Activated CD8-positive, alpha-beta T cell treated with anti-CD3 and anti-CD28 coated beads, Interleukin-2, amount 10 ng/mL, durations not matched to agents 7 days and 5 days (primary cell): ENCODE data around the gene LANCL3. TPM values are rescaled to one million over a fixed set of nuclear protein-coding genes. Genes with fewer than 3 reads are reported as not detected.
"Not testable (repeated sequence)": the region's sequence is repeated elsewhere in the genome, so short reads cannot be mapped to it uniquely, and the experiment has no call there.

Experiments
- ATAC-seq: fragments of 150-1000 bp; cut with Tn5 transposase; one replicate; pipeline ENCODE4 v1.10.0; 2021; ENCODE audit warnings: moderate library complexity
- CTCF ChIA-PET: fragments of 350-600 bp; sonication (Branson Sonifier 250); formaldehyde crosslinking; loops from one replicate; lab custom pipeline; 2021; ENCODE audit warnings: antibody characterized with exemption; lab: Charles Lee
- POLR2A ChIA-PET: fragments of 350-600 bp; sonication (Branson Sonifier 250); formaldehyde crosslinking; loops from one replicate; lab custom pipeline; 2021; ENCODE audit warnings: antibody characterized with exemption; lab: Charles Lee
- DNase-seq: peaks from one replicate; pipeline ENCODE4 v3.0.0-alpha.2; 2020
- H3K27ac Mint-ChIP-seq: one replicate; pipeline ENCODE4 v1.8.0; 2021; ENCODE audit warnings: mild to moderate bottlenecking, mixed read lengths
- H3K27me3 Mint-ChIP-seq: one replicate; pipeline ENCODE4 v1.8.0; 2021; ENCODE audit warnings: low read depth, mixed read lengths
- H3K36me3 Mint-ChIP-seq: one replicate; pipeline ENCODE4 v1.8.0; 2021; ENCODE audit warnings: low read depth, mixed read lengths
- H3K4me1 Mint-ChIP-seq: one replicate; pipeline ENCODE4 v1.8.0; 2021; ENCODE audit warnings: low read depth, mixed read lengths
- H3K4me3 Mint-ChIP-seq: one replicate; pipeline ENCODE4 v1.8.0; 2021; ENCODE audit warnings: mild to moderate bottlenecking, mixed read lengths
- H3K9me3 Mint-ChIP-seq: one replicate; pipeline ENCODE4 v1.8.0; 2022; ENCODE audit warnings: mixed read lengths; ENCODE audit not compliant: insufficient read depth
- total RNA-seq, 2 experiments: library from RNA; stranded (reverse); gene quantifications; one replicate each; pipeline ENCODE4 v1.2.3, GENCODE V29; 2021

LANCL3 gene
- total RNA-seq, result under 1 TPM; 0.23 to 0.29 TPM

DNA sequence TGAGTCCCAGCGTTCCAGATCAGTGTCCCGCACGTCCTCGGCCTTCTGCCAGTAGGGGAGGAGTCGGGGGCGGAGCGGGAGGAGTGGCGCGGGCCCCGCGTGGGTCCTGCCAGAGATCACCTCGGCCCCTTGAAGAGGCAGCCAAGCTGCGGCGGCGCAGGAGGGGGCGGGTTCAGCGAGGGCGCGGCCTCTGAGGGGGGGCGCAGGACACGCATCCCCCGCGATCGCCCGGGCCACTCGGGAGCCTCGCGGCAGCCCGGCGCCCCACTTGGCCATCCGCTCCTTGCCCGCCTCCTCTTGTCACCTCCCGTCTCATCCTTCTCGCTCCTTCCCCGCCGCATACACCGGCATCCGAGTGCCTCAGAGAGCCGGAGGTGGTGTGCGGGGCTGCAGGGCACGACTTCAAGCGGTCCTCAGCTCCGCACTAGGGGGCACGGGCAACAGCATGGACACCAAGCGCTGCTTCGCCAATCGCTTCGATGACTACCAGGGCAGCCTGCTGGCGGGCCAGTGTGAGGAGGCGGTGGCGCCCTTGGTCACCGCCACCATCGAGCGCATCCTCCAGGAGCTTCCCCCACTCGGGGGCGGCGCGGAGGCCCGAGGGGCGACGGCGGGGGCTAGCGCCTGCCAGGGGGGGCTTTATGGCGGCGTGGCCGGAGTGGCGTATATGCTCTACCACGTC lies at the start of gene LANCL3:
LANCL3 (plus strand) TSS at position 236 of the 682 bp plus-strand sequence; CDS start at position 446, 210 bp downstream.
- Mint-ChIP-seq H3K4me3 (peak within 1 kb of the TSS; percentile 56), H3K27ac (peak within 1 kb of the TSS; percentile 15)
- H3K4me1 Mint-ChIP-seq, H3K9me3 Mint-ChIP-seq, POLR2A ChIA-PET, H3K36me3 Mint-ChIP-seq, H3K27me3 Mint-ChIP-seq, CTCF ChIA-PET: not testable (repeated sequence)
- ATAC-seq (peak; percentile 42), DNase-seq (peak; percentile 18)

GRCh38 chrX:37523673-37524072 lies 47.8 kb upstream of the LANCL3 start:
- H3K27ac Mint-ChIP-seq, CTCF ChIA-PET, H3K36me3 Mint-ChIP-seq, H3K9me3 Mint-ChIP-seq, H3K27me3 Mint-ChIP-seq, POLR2A ChIA-PET, H3K4me3 Mint-ChIP-seq, DNase-seq, H3K4me1 Mint-ChIP-seq, ATAC-seq: not testable (repeated sequence)

- H3K36me3 Mint-ChIP-seq, result no peaks in the 10 kb centered on the region
- CTCF ChIA-PET, result no interaction called here
- POLR2A ChIA-PET, result no interaction called here
- no peaks in the 10 kb centered on the region for H3K9me3 Mint-ChIP-seq
- ATAC-seq, result no peak
- no peaks in the 10 kb centered on the region for H3K4me1 Mint-ChIP-seq
- H3K4me3 Mint-ChIP-seq, result no peak overlapping the region
- no peak for DNase-seq
- H3K27ac Mint-ChIP-seq, result no peak overlapping the region
- no peaks in the 10 kb centered on the region for H3K27me3 Mint-ChIP-seq
Measured at GRCh38 chrX:37541991-37542390, 29.5 kb upstream of the LANCL3 start.

GRCh38 chrX:37542791-37543190 lies 28.7 kb upstream of the LANCL3 start:
- Mint-ChIP-seq H3K9me3 (no peaks in the 10 kb centered on the region), H3K4me1 (no peaks in the 10 kb centered on the region), H3K36me3 (no peaks in the 10 kb centered on the region), H3K27ac (no peak overlapping the region), H3K4me3 (no peak overlapping the region), H3K27me3 (no peaks in the 10 kb centered on the region)
- no peak for ATAC-seq
- no peak for DNase-seq
- POLR2A ChIA-PET, result no interaction called here
- CTCF ChIA-PET, result no interaction called here

DNA sequence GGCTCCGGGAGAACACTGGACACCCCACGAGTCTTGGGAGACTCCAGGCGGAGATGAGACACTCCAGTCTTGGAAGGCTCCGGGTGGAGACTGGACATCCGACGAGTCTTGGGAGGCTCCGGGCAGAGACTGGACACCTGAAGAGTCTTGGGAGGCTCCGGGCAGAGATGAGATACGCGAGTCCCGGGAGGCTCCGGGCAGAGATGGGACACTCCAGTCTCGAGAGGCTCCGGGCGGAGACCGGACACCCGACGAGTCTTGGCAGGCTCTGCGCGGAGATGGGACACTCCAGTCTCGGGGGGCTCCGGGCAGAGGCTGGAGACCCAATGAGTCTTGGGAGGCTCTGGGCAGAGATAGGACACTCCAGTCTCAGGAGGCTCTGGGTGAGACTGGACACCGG lies 28.1 kb upstream of the LANCL3 start:
- Mint-ChIP-seq H3K27me3 (no peaks in the 10 kb centered on the region), H3K27ac (no peak overlapping the region), H3K4me1 (no peaks in the 10 kb centered on the region), H3K4me3 (no peak overlapping the region), H3K9me3 (no peaks in the 10 kb centered on the region), H3K36me3 (no peaks in the 10 kb centered on the region)
- POLR2A ChIA-PET, result no interaction called here
- no peak for DNase-seq
- ATAC-seq, result no peak
- CTCF ChIA-PET, result no interaction called here

- H3K36me3 Mint-ChIP-seq, POLR2A ChIA-PET, CTCF ChIA-PET, DNase-seq, H3K27me3 Mint-ChIP-seq, H3K9me3 Mint-ChIP-seq, H3K4me3 Mint-ChIP-seq, H3K4me1 Mint-ChIP-seq, H3K27ac Mint-ChIP-seq, ATAC-seq: not testable (repeated sequence)
Measured at GRCh38 chrX:37544531-37544930, 26.9 kb upstream of the LANCL3 start.

- no peaks in the 10 kb centered on the region for H3K27me3 Mint-ChIP-seq
- POLR2A ChIA-PET, result no interaction called here
- no peaks in the 10 kb centered on the region for H3K36me3 Mint-ChIP-seq
- H3K4me3 Mint-ChIP-seq, result no peak overlapping the region
- ATAC-seq (no peak), DNase-seq (no peak)
- no peaks in the 10 kb centered on the region for H3K4me1 Mint-ChIP-seq
- CTCF ChIA-PET, result no interaction called here
- no peaks in the 10 kb centered on the region for H3K9me3 Mint-ChIP-seq
- H3K27ac Mint-ChIP-seq, result no peak overlapping the region
Measured at GRCh38 chrX:37545066-37545465, 26.4 kb upstream of the LANCL3 start.

GRCh38 chrX:37549619-37550018 lies 21.8 kb upstream of the LANCL3 start:
- H3K36me3 Mint-ChIP-seq, H3K4me1 Mint-ChIP-seq, DNase-seq, H3K27ac Mint-ChIP-seq, ATAC-seq, H3K27me3 Mint-ChIP-seq, CTCF ChIA-PET, H3K9me3 Mint-ChIP-seq, H3K4me3 Mint-ChIP-seq, POLR2A ChIA-PET: not testable (repeated sequence)

GRCh38 chrX:37553476-37553875 lies 18.0 kb upstream of the LANCL3 start:
- H3K4me3 Mint-ChIP-seq, result no peak overlapping the region
- ATAC-seq, result no peak
- CTCF ChIA-PET, result no interaction called here

GRCh38 chrX:37565254-37565653 lies 6.2 kb upstream of the LANCL3 start:
- H3K27me3 Mint-ChIP-seq, H3K36me3 Mint-ChIP-seq, CTCF ChIA-PET, ATAC-seq, POLR2A ChIA-PET, H3K9me3 Mint-ChIP-seq, DNase-seq, H3K4me3 Mint-ChIP-seq, H3K4me1 Mint-ChIP-seq, H3K27ac Mint-ChIP-seq: not testable (repeated sequence)

More at GRCh38 chrX:37553476-37553875, 18.0 kb upstream of the LANCL3 start:
- Mint-ChIP-seq H3K9me3 (no peaks in the 10 kb centered on the region), H3K27ac (no peak overlapping the region), H3K4me1 (no peaks in the 10 kb centered on the region), H3K36me3 (no peaks in the 10 kb centered on the region), H3K27me3 (no peaks in the 10 kb centered on the region)
- DNase-seq, result no peak
- POLR2A ChIA-PET, result no interaction called here

- H3K4me1 Mint-ChIP-seq, H3K36me3 Mint-ChIP-seq, H3K27me3 Mint-ChIP-seq, H3K27ac Mint-ChIP-seq, H3K4me3 Mint-ChIP-seq, POLR2A ChIA-PET, CTCF ChIA-PET, H3K9me3 Mint-ChIP-seq, ATAC-seq, DNase-seq: not testable (repeated sequence)
Measured at GRCh38 chrX:37570349-37570748, 1.1 kb upstream of the LANCL3 start.

GRCh38 chrX:37572108-37572587 lies 687 bp downstream of the LANCL3 start:
- H3K4me3 Mint-ChIP-seq, result peak overlapping the region; percentile 56
- H3K9me3 Mint-ChIP-seq, H3K36me3 Mint-ChIP-seq, H3K27me3 Mint-ChIP-seq, CTCF ChIA-PET, H3K4me1 Mint-ChIP-seq, POLR2A ChIA-PET: not testable (repeated sequence)
- DNase-seq (peak; percentile 25), ATAC-seq (peak; percentile 74)
- H3K27ac Mint-ChIP-seq, result peak overlapping the region; percentile 15

DNA sequence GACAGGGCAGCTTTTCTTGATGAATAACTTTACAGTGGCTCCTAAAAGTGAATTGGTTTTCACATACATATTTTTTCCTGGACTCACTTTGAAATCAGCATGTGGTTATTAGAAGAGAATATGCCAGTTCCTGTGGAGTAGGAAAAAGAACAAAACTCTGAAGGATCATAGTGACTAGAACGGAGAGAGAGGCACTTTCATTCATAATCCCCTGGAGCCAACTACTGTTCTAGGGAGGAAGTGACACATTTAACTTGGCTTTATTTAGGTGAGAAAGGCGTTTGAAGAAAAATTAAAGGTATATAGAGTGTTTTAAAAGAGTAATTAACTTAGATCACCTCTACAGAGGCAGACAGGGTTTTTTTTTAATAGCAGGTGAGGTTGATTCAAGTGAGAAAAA lies 1.7 kb downstream of the LANCL3 start:
- POLR2A ChIA-PET, H3K9me3 Mint-ChIP-seq, ATAC-seq, H3K36me3 Mint-ChIP-seq, DNase-seq, H3K4me3 Mint-ChIP-seq, H3K27me3 Mint-ChIP-seq, H3K27ac Mint-ChIP-seq, CTCF ChIA-PET, H3K4me1 Mint-ChIP-seq: not testable (repeated sequence)
